ENCODE measurements around the gene RELL2.

DNA sequence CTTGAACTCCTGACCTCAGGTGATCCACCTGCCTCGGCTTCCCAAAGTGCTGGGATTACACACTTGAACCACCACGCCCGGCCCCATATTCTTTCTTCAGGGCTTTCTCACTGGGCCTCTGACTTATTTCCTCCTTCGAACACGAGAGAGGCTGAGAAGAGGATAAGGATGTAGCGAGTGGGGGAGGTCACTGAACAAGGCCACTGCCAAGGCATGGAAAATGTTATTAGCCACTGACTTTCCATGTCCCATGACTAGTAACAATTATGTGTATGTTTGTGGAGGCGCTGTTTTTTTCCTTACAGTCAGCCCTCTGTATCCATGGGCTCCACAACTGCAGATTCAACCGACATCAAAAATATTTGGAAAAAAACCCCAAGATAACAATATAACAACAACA lies 26.7 kb downstream of the RELL2 start:
- no peak for TF ChIP-seq CTCF (IDR thresholded peaks at IDR 0.05)
- TF ChIP-seq ZFX (IDR thresholded peaks at IDR 0.05; ENCODE audit: borderline replicate concordance), result no peak

Data from 22Rv1 (cell line).